Ecto neural progenitor cell (in vitro differentiated cells): ENCODE data around the gene IL17REL.

Experiments used
- DNase-seq: peaks from one replicate; pipeline ENCODE4 v3.0.0-alpha.2; 2018; ENCODE audit warnings: low spot score

Gene IL17REL

GRCh38 chr22:50002791-50003190 is 9.8 kb downstream of the IL17REL start:
- no peak for DNase-seq

- peak; percentile 56 for DNase-seq
These were observed 11.0 kb downstream of the IL17REL start for GRCh38 chr22:50001388-50002231.

GRCh38 chr22:50000587-50001387 is 11.8 kb downstream of the IL17REL start:
- DNase-seq = peak; percentile 48

- no peak for DNase-seq
These were observed 12.5 kb downstream of the IL17REL start for GRCh38 chr22:49999946-50000586.

GRCh38 chr22:49999063-49999945 is 13.3 kb downstream of the IL17REL start:
- peak; percentile 82 for DNase-seq

GRCh38 chr22:49998718-49999062 is 13.9 kb downstream of the IL17REL start:
- DNase-seq = no peak

- DNase-seq = peak; percentile 43
These were observed 14.4 kb downstream of the IL17REL start for GRCh38 chr22:49997932-49998717.

GRCh38 chr22:49997251-49997599 is 15.3 kb downstream of the IL17REL start:
- DNase-seq = peak; percentile 38

GRCh38 chr22:49996518-49997250 is 15.9 kb downstream of the IL17REL start:
- DNase-seq = peak; percentile 45

GRCh38 chr22:49996119-49996517 is 16.4 kb downstream of the IL17REL start:
- DNase-seq = no peak

GRCh38 chr22:49995361-49996118 is 17.0 kb downstream of the IL17REL start:
- no peak for DNase-seq

GRCh38 chr22:49995041-49995360 is 17.6 kb downstream of the IL17REL start:
- peak; percentile 39 for DNase-seq

GRCh38 chr22:49994361-49995040 is 18.1 kb downstream of the IL17REL start:
- DNase-seq = peak; percentile 44

- no peak for DNase-seq
These were observed 18.8 kb downstream of the IL17REL start for GRCh38 chr22:49993649-49994360.

GRCh38 chr22:49992921-49993648 is 19.5 kb downstream of the IL17REL start:
- peak; percentile 67 for DNase-seq

- no peak for DNase-seq
These were observed 20.5 kb downstream of the IL17REL start for GRCh38 chr22:49991907-49992533.

- DNase-seq = no peak
These were observed 21.4 kb downstream of the IL17REL start for GRCh38 chr22:49991167-49991566.
